T-helper 2 cell treated with Interferon-gamma antibody and Interleukin-4, amounts not matched to agents 5 μg/mL and 100 μg/mL, for 36 hours (primary cell): ENCODE data around the gene MCU.

Experiments
- DNase-seq: peaks from one replicate; pipeline ENCODE4 v3.0.0; 2021; ENCODE audit warnings: low spot score
- H3K27ac Mint-ChIP-seq: one replicate; pipeline ENCODE4 v1.8.0; 2021; ENCODE audit warnings: mild to moderate bottlenecking, mixed read lengths
- H3K27me3 Mint-ChIP-seq: one replicate; pipeline ENCODE4 v1.8.0; 2021; ENCODE audit warnings: low read depth, mixed read lengths
- H3K36me3 Mint-ChIP-seq: one replicate; pipeline ENCODE4 v1.8.0; 2021; ENCODE audit warnings: low read depth, mixed read lengths
- H3K4me1 Mint-ChIP-seq: one replicate; pipeline ENCODE4 v1.8.0; 2021; ENCODE audit warnings: low read depth, mixed read lengths
- H3K4me3 Mint-ChIP-seq: one replicate; pipeline ENCODE4 v1.8.0; 2022; ENCODE audit warnings: mild to moderate bottlenecking, moderate library complexity, mixed read lengths
- H3K9me3 Mint-ChIP-seq: one replicate; pipeline ENCODE4 v1.8.0; 2021; ENCODE audit warnings: mixed read lengths

Gene MCU

GRCh38 chr10:72825163-72825562 is 133.2 kb downstream of the MCU start:
- no peak for DNase-seq
- Mint-ChIP-seq H3K4me1 (no peaks in the 10 kb centered on the region), H3K27me3 (no peaks in the 10 kb centered on the region), H3K4me3 (no peak overlapping the region), H3K36me3 (no peaks in the 10 kb centered on the region), H3K27ac (no peak overlapping the region), H3K9me3 (no peaks in the 10 kb centered on the region)

GRCh38 chr10:72826346-72826745 is 134.4 kb downstream of the MCU start:
- no peak for DNase-seq
- Mint-ChIP-seq H3K4me1 (no peaks in the 10 kb centered on the region), H3K36me3 (no peaks in the 10 kb centered on the region), H3K4me3 (no peak overlapping the region), H3K9me3 (no peaks in the 10 kb centered on the region), H3K27me3 (no peaks in the 10 kb centered on the region), H3K27ac (no peak overlapping the region)

GRCh38 chr10:72828294-72828693 is 136.4 kb downstream of the MCU start:
- DNase-seq, result no peak
- Mint-ChIP-seq H3K9me3 (no peaks in the 10 kb centered on the region), H3K27ac (no peak overlapping the region), H3K4me1 (no peaks in the 10 kb centered on the region), H3K27me3 (no peaks in the 10 kb centered on the region), H3K36me3 (no peaks in the 10 kb centered on the region), H3K4me3 (no peak overlapping the region)

- H3K4me3 Mint-ChIP-seq, result no peak overlapping the region
- no peak overlapping the region for H3K27ac Mint-ChIP-seq
- H3K36me3 Mint-ChIP-seq, result no peaks in the 10 kb centered on the region
- H3K9me3 Mint-ChIP-seq, result no peaks in the 10 kb centered on the region
- H3K27me3 Mint-ChIP-seq, result no peaks in the 10 kb centered on the region
- H3K4me1 Mint-ChIP-seq, result no peaks in the 10 kb centered on the region
- DNase-seq, result no peak
Measured at GRCh38 chr10:72830625-72831024, 138.7 kb downstream of the MCU start.

GRCh38 chr10:72831696-72832409 is 139.9 kb downstream of the MCU start:
- Mint-ChIP-seq H3K4me3 (no peak overlapping the region), H3K36me3 (no peaks in the 10 kb centered on the region), H3K27me3 (no peaks in the 10 kb centered on the region), H3K27ac (no peak overlapping the region), H3K9me3 (no peaks in the 10 kb centered on the region), H3K4me1 (no peaks in the 10 kb centered on the region)
- DNase-seq, result no peak

GRCh38 chr10:72832701-72833100 is 140.8 kb downstream of the MCU start:
- Mint-ChIP-seq H3K4me3 (no peak overlapping the region), H3K9me3 (no peaks in the 10 kb centered on the region), H3K4me1 (no peaks in the 10 kb centered on the region), H3K36me3 (no peaks in the 10 kb centered on the region), H3K27ac (no peak overlapping the region), H3K27me3 (no peaks in the 10 kb centered on the region)
- no peak for DNase-seq

- Mint-ChIP-seq H3K4me1 (no peaks in the 10 kb centered on the region), H3K36me3 (no peaks in the 10 kb centered on the region), H3K27me3 (no peaks in the 10 kb centered on the region), H3K9me3 (no peaks in the 10 kb centered on the region), H3K27ac (no peak overlapping the region), H3K4me3 (no peak overlapping the region)
- DNase-seq, result no peak
Measured at GRCh38 chr10:72834183-72834825, 142.4 kb downstream of the MCU start.

- Mint-ChIP-seq H3K4me1 (peaks cover 2% of the 10 kb centered on the region), H3K27ac (no peak overlapping the region), H3K36me3 (no peaks in the 10 kb centered on the region), H3K9me3 (no peaks in the 10 kb centered on the region), H3K27me3 (no peaks in the 10 kb centered on the region), H3K4me3 (no peak overlapping the region)
- no peak for DNase-seq
Measured at GRCh38 chr10:72840319-72840718, 148.4 kb downstream of the MCU start.

GRCh38 chr10:72841487-72841886 is 149.5 kb downstream of the MCU start:
- Mint-ChIP-seq H3K4me3 (no peak overlapping the region), H3K9me3 (no peaks in the 10 kb centered on the region), H3K27me3 (no peaks in the 10 kb centered on the region), H3K27ac (no peak overlapping the region), H3K36me3 (no peaks in the 10 kb centered on the region), H3K4me1 (peaks cover 2% of the 10 kb centered on the region)
- no peak for DNase-seq

- H3K36me3 Mint-ChIP-seq, result no peaks in the 10 kb centered on the region
- no peaks in the 10 kb centered on the region for H3K9me3 Mint-ChIP-seq
- H3K27me3 Mint-ChIP-seq, result no peaks in the 10 kb centered on the region
- H3K4me1 Mint-ChIP-seq, result peaks cover 2% of the 10 kb centered on the region
- no peak for DNase-seq
- H3K27ac Mint-ChIP-seq, result no peak overlapping the region
- no peak overlapping the region for H3K4me3 Mint-ChIP-seq
Measured at GRCh38 chr10:72842164-72842563, 150.2 kb downstream of the MCU start.

GRCh38 chr10:72846238-72846637 is 154.3 kb downstream of the MCU start:
- DNase-seq, result no peak
- no peaks in the 10 kb centered on the region for H3K36me3 Mint-ChIP-seq
- no peaks in the 10 kb centered on the region for H3K27me3 Mint-ChIP-seq
- H3K4me1 Mint-ChIP-seq, result peaks cover 2% of the 10 kb centered on the region
- no peaks in the 10 kb centered on the region for H3K9me3 Mint-ChIP-seq
- no peak overlapping the region for H3K27ac Mint-ChIP-seq
- no peak overlapping the region for H3K4me3 Mint-ChIP-seq

GRCh38 chr10:72847681-72848080 is 155.7 kb downstream of the MCU start:
- no peaks in the 10 kb centered on the region for H3K27me3 Mint-ChIP-seq
- no peak for DNase-seq
- no peaks in the 10 kb centered on the region for H3K4me1 Mint-ChIP-seq
- H3K9me3 Mint-ChIP-seq, result peaks cover 4% of the 10 kb centered on the region
- no peak overlapping the region for H3K4me3 Mint-ChIP-seq
- H3K36me3 Mint-ChIP-seq, result no peaks in the 10 kb centered on the region
- H3K27ac Mint-ChIP-seq, result no peak overlapping the region

- Mint-ChIP-seq H3K27ac (no peak overlapping the region), H3K27me3 (no peaks in the 10 kb centered on the region), H3K4me1 (no peaks in the 10 kb centered on the region), H3K9me3 (peaks cover 4% of the 10 kb centered on the region), H3K36me3 (no peaks in the 10 kb centered on the region), H3K4me3 (no peak overlapping the region)
- DNase-seq, result no peak
Measured at GRCh38 chr10:72850861-72851260, 158.9 kb downstream of the MCU start.

GRCh38 chr10:72851509-72851908 is 159.6 kb downstream of the MCU start:
- H3K27me3 Mint-ChIP-seq, result no peaks in the 10 kb centered on the region
- no peaks in the 10 kb centered on the region for H3K36me3 Mint-ChIP-seq
- no peak overlapping the region for H3K27ac Mint-ChIP-seq

GRCh38 chr10:72852508-72852907 is 160.6 kb downstream of the MCU start:
- no peak for DNase-seq
- Mint-ChIP-seq H3K27me3 (no peaks in the 10 kb centered on the region), H3K27ac (no peak overlapping the region), H3K4me1 (no peaks in the 10 kb centered on the region), H3K36me3 (no peaks in the 10 kb centered on the region), H3K4me3 (no peak overlapping the region), H3K9me3 (peaks cover 4% of the 10 kb centered on the region)

More at GRCh38 chr10:72851509-72851908, 159.6 kb downstream of the MCU start:
- no peak for DNase-seq
- Mint-ChIP-seq H3K4me1 (no peaks in the 10 kb centered on the region), H3K4me3 (no peak overlapping the region), H3K9me3 (peaks cover 4% of the 10 kb centered on the region)
